IMR-90 (cell line): ENCODE results near the gene STK35. TPM values are rescaled to one million over a fixed set of nuclear protein-coding genes. Genes with fewer than 3 reads are reported as not detected.

ENCODE experiments used
- ATAC-seq: fragments of 200-7000 bp; cut with Tn5 transposase; 2 replicates; pipeline ENCODE4 v1.9.1; 2020; ENCODE audit warnings: low read depth, mild to moderate bottlenecking, moderate library complexity
- BruUV-seq: library from RNA; stranded (reverse); fragments of 400-500 nt; replicated peaks from 2 replicates; lab custom pipeline; 2021; lab: Mats Ljungman, UMichigan
- CTCF ChIA-PET: fragments of 300-600 bp; formaldehyde crosslinking; extraction: SDS; loops from one replicate; lab custom pipeline; 2021; ENCODE audit warnings: antibody characterized with exemption; lab: Yijun Ruan, JAX
- POLR2A ChIA-PET: fragments of 300-600 bp; sonication (Branson Sonifier 250); formaldehyde crosslinking; loops from one replicate; lab custom pipeline; 2022; ENCODE audit warnings: antibody characterized with exemption; ENCODE audit not compliant: unreplicated experiment; lab: Charles Lee
- DNase-seq: peaks from one replicate; pipeline ENCODE4 v3.0.0; 2013
- H2AFZ ChIP-seq: replicated peaks from 2 replicates; pipeline ENCODE3; 2013; ENCODE audit warnings: low read length, mild to moderate bottlenecking; ENCODE audit not compliant: poor library complexity
- H2AK5ac ChIP-seq: 2 replicates; pipeline ENCODE4 v1.6.1; 2013; ENCODE audit warnings: low read depth, low read length, inconsistent platforms
- H2AK9ac ChIP-seq: replicated peaks from 2 replicates; pipeline ENCODE3; 2013; ENCODE audit warnings: mild to moderate bottlenecking, low read depth, low read length, moderate library complexity; ENCODE audit not compliant: poor library complexity
- H2BK120ac ChIP-seq: 2 replicates; pipeline ENCODE4 v1.6.1; 2013; ENCODE audit warnings: low read depth, low read length, inconsistent platforms
- H2BK15ac ChIP-seq: 3 replicates; pipeline ENCODE4 v1.6.1; 2013; ENCODE audit warnings: low read depth, low read length, inconsistent platforms
- H2BK20ac ChIP-seq: 2 replicates; pipeline ENCODE4 v1.6.1; 2013; ENCODE audit warnings: low read depth, mild to moderate bottlenecking, inconsistent platforms, low read length, moderate library complexity
- H2BK5ac ChIP-seq: 2 replicates; pipeline ENCODE4 v1.6.1; 2013; ENCODE audit warnings: mild to moderate bottlenecking, low read depth, low read length, inconsistent platforms; ENCODE audit not compliant: poor library complexity, severe bottlenecking
- H3K14ac ChIP-seq: replicated peaks from 2 replicates; pipeline ENCODE4 v1.6.1; 2013; ENCODE audit warnings: low read depth, low read length, inconsistent platforms
- H3K18ac ChIP-seq: 2 replicates; pipeline ENCODE4 v1.6.1; 2013; ENCODE audit warnings: low read depth, low read length, control low read depth
- H3K23ac ChIP-seq: 2 replicates; pipeline ENCODE4 v1.6.1; 2013; ENCODE audit warnings: low read depth, low read length, inconsistent platforms
- H3K27ac ChIP-seq: 2 replicates; pipeline ENCODE4 v1.5.1; 2013; ENCODE audit warnings: mild to moderate bottlenecking, control low read depth, low read length; ENCODE audit not compliant: insufficient read depth
- H3K27me3 ChIP-seq: 2 replicates; pipeline ENCODE4 v1.6.1; 2013; ENCODE audit warnings: low read length; ENCODE audit not compliant: control insufficient read depth, insufficient read depth
- H3K36me3 ChIP-seq: 2 replicates; pipeline ENCODE4 v1.6.1; 2013; ENCODE audit warnings: low read length, mixed read lengths; ENCODE audit not compliant: control insufficient read depth, insufficient read depth
- H3K4ac ChIP-seq: 2 replicates; pipeline ENCODE4 v1.6.1; 2013; ENCODE audit warnings: low read depth, low read length, inconsistent platforms
- H3K4me1 ChIP-seq: 2 replicates; pipeline ENCODE4 v1.6.1; 2013; ENCODE audit warnings: low read length, mixed read lengths; ENCODE audit not compliant: control insufficient read depth, insufficient read depth
- H3K4me2 ChIP-seq: 2 replicates; pipeline ENCODE4 v1.6.1; 2013; ENCODE audit warnings: low read depth, mild to moderate bottlenecking, control low read depth, low read length, moderate library complexity
- H3K4me3 ChIP-seq: 2 replicates; pipeline ENCODE4 v1.5.1; 2013; ENCODE audit warnings: low read depth, mild to moderate bottlenecking, control low read depth, low read length, moderate library complexity; ENCODE audit not compliant: insufficient read depth
- H3K56ac ChIP-seq: 2 replicates; pipeline ENCODE4 v1.6.1; 2013; ENCODE audit warnings: low read length, inconsistent platforms; ENCODE audit not compliant: insufficient read depth; ENCODE audit errors: extremely low read depth
- H3K79me1 ChIP-seq, 2 experiments: 2 replicates each; pipeline ENCODE4 v1.6.1; 2013; ENCODE audit warnings: low read length in 2 of 2, inconsistent platforms in 1 of 2, low read depth in 1 of 2
- H3K9ac ChIP-seq: 2 replicates; pipeline ENCODE4 v1.6.1; 2013; ENCODE audit warnings: low read depth, low read length, control low read depth
- H3K9me1 ChIP-seq: 2 replicates; pipeline ENCODE4 v1.6.1; 2013; ENCODE audit warnings: low read length, inconsistent platforms; ENCODE audit not compliant: insufficient read depth
- H3K9me3 ChIP-seq: 2 replicates; pipeline ENCODE4 v1.6.1; 2013; ENCODE audit warnings: low read length; ENCODE audit not compliant: control insufficient read depth, insufficient read depth
- H4K20me1 ChIP-seq: 2 replicates; pipeline ENCODE4 v1.6.1; 2013; ENCODE audit warnings: low read length, inconsistent platforms; ENCODE audit not compliant: insufficient read depth
- H4K5ac ChIP-seq: 2 replicates; pipeline ENCODE4 v1.6.1; 2013; ENCODE audit warnings: mild to moderate bottlenecking, low read depth, low read length, control low read depth
- H4K8ac ChIP-seq, 2 experiments: 2 replicates each; pipeline ENCODE4 v1.6.1; 2013; ENCODE audit warnings: low read depth in 2 of 2, low read length in 2 of 2, control low read depth in 1 of 2, inconsistent platforms in 1 of 2
- H4K91ac ChIP-seq: 2 replicates; pipeline ENCODE4 v1.6.1; 2013; ENCODE audit warnings: low read depth, low read length, inconsistent platforms; ENCODE audit not compliant: insufficient read depth
- CEBPB ChIP-seq: IDR thresholded peaks from 2 replicates; pipeline ENCODE4 v1.6.1; 2012; ENCODE audit warnings: low read depth, low read length, improper control_type of control experiment
- CTCF ChIP-seq: conservative IDR thresholded peaks from 2 replicates; pipeline ENCODE4 v1.5.1; 2012; ENCODE audit warnings: mild to moderate bottlenecking, low read depth, low read length, improper control_type of control experiment
- ELK1 ChIP-seq: fragments of 150-350 bp; IDR thresholded peaks from 2 replicates; pipeline ENCODE4 v1.6.1; 2016; ENCODE audit warnings: low read depth, mild to moderate bottlenecking, low read length, moderate library complexity, borderline replicate concordance
- FOS ChIP-seq: fragments of 150-350 bp; IDR thresholded peaks from 2 replicates; pipeline ENCODE4 v1.6.1; 2016; ENCODE audit warnings: low read depth, low read length
- MAFK ChIP-seq: IDR thresholded peaks from 2 replicates; pipeline ENCODE4 v1.6.1; 2012; ENCODE audit warnings: low read depth, low read length, improper control_type of control experiment
- MAZ ChIP-seq: IDR thresholded peaks from 2 replicates; pipeline ENCODE4 v1.6.1; 2012; ENCODE audit warnings: low read depth, mild to moderate bottlenecking, low read length, improper control_type of control experiment, moderate library complexity, borderline replicate concordance
- MXI1 ChIP-seq: IDR thresholded peaks from 2 replicates; pipeline ENCODE4 v1.6.1; 2012; ENCODE audit warnings: low read depth, mild to moderate bottlenecking, low read length, moderate library complexity, borderline replicate concordance
- NFE2L2 ChIP-seq: fragments of 150-350 bp; IDR thresholded peaks from 2 replicates; pipeline ENCODE4 v1.6.1; 2016; ENCODE audit warnings: low read depth, mild to moderate bottlenecking, low read length
- POLR2A ChIP-seq: IDR thresholded peaks from 2 replicates; pipeline ENCODE4 v1.6.1; 2012; ENCODE audit warnings: mild to moderate bottlenecking, low read depth, low read length
- RAD21 ChIP-seq: IDR thresholded peaks from 2 replicates; pipeline ENCODE4 v1.6.1; 2012; ENCODE audit warnings: low read length, improper control_type of control experiment
- RCOR1 ChIP-seq: IDR thresholded peaks from 2 replicates; pipeline ENCODE4 v1.6.1; 2012; ENCODE audit warnings: mild to moderate bottlenecking, low read length, improper control_type of control experiment; ENCODE audit not compliant: insufficient replicate concordance
- USF2 ChIP-seq: fragments of 150-350 bp; IDR thresholded peaks from 2 replicates; pipeline ENCODE4 v1.6.1; 2017; ENCODE audit warnings: mild to moderate bottlenecking, antibody characterized with exemption, low read length, low read depth
- WGBS, 2 experiments: methylation state at CpG; one replicate each; pipeline versions ENCODE4 v1.1.5 to v1.1.7; 2013; ENCODE audit warnings: missing lambda C conversion rate in 2 of 2; ENCODE audit not compliant: insufficient read length in 1 of 2; ENCODE audit errors: extremely low coverage in 2 of 2; 5-methylcytosine and 5-hydroxymethylcytosine counted together
- dilution Hi-C: fragments of 300-500 bp; cut with HindIII; formaldehyde crosslinking; loops from one replicate; pipeline ENCODE4 v1.14.3; 2018; ENCODE audit warnings: low sequenced_read_pairs; ENCODE audit not compliant: unreplicated experiment
- in situ Hi-C: fragments of 300-500 bp; cut with MboI; formaldehyde crosslinking; loops from 3 replicates; pipeline ENCODE4 v1.14.3; 2019; ENCODE audit warnings: low sequenced_read_pairs, inconsistent platforms, mixed read lengths
- intact Hi-C: fragments of 100-400 bp; cut with micrococcal nuclease; formaldehyde crosslinking; loops from 2 replicates; pipeline ENCODE4 v1.10.0; 2022
- polyA plus RNA-seq, 3 experiments: library from polyadenylated mRNA; depleted of rRNA; stranded (reverse); fragments of >200 nt; gene quantifications; 2 replicates each; pipeline ENCODE4 v1.2.3, GENCODE V29; 2012; ENCODE audit warnings: low replicate concordance in 1 of 3
- total RNA-seq: library from RNA; depleted of rRNA; stranded (reverse); fragments of >200 nt; gene quantifications from 2 replicates; pipeline ENCODE4 v1.2.3, GENCODE V29; 2012

Gene STK35
- total and polyA plus RNA-seq, 2 of the 4 experiments (the other 2 are of a cell fraction), result 11.1 to 12.0 TPM

GRCh38 chr20:2137552-2138201 lies 36.0 kb downstream of the STK35 start (continued):
- TF ChIP-seq CTCF, result no peak

- Histone ChIP-seq H3K4me1 (peaks cover 36% of the 10 kb centered on the region), H3K36me3 (no peaks in the 10 kb centered on the region; the same call in 1 of the 2 replicates), H3K79me1 (peaks cover 55 to 93% of the 10 kb centered on the region in 2 experiments), H4K8ac (no peak overlapping the region; a peak in 2 of 4 replicates), H3K4ac (peak overlapping the region; percentile 48; the same call in 1 of the 2 replicates), H4K5ac (peak overlapping the region; percentile 71; the same call in 1 of the 2 replicates), H3K56ac (no peak overlapping the region), H2BK5ac (peak overlapping the region; percentile 87), H3K9me1 (peaks cover 23% of the 10 kb centered on the region), H2BK20ac (peak overlapping the region; percentile 52; the same call in 1 of the 2 replicates), H4K91ac (no peak overlapping the region; the same call in 1 of the 2 replicates), H2AK9ac (no peak overlapping the region), H2BK120ac (peak overlapping the region; percentile 27; the same call in 1 of the 2 replicates), H3K14ac (no peak overlapping the region; the same call in 1 of the 2 replicates), H3K4me2 (no peak overlapping the region), H4K20me1 (peaks cover 36% of the 10 kb centered on the region), H3K18ac (peak overlapping the region; percentile 72; the same call in 1 of the 2 replicates), H2AK5ac (no peak overlapping the region; the same call in 1 of the 2 replicates), H2BK15ac (peak overlapping the region; percentile 67; the same call in 2 of the 3 replicates), H3K4me3 (no peak overlapping the region), H2AFZ (no peak overlapping the region), H3K9ac (no peak overlapping the region), H3K27me3 (no peaks in the 10 kb centered on the region), H3K9me3 (no peaks in the 10 kb centered on the region), H3K27ac (no peak overlapping the region), H3K23ac (no peak overlapping the region)
- POLR2A ChIA-PET, result no interaction called here
- ATAC-seq, result no peak
- DNase-seq, result no peak
- in situ Hi-C loops (no loop called here), dilution Hi-C loops (no loop called here), intact Hi-C loops (loop anchor here (5.0 kb wide), 1 partner anchor 36 kb away; the partner anchor contains the start of gene STK35)
- WGBS, 2 experiments, result no CpG with 5 or more reads among the region's 2 CpGs
- no TSS peak for BruUV-seq
- CTCF ChIA-PET, result no interaction called here
- TF ChIP-seq MAFK (no peak), POLR2A (no peak), NFE2L2 (no peak), RCOR1 (no peak), RAD21 (no peak), CEBPB (no peak), FOS (no peak), MAZ (no peak), MXI1 (no peak), USF2 (no peak), ELK1 (no peak)
These were observed 36.8 kb downstream of the STK35 start for GRCh38 chr20:2138396-2138795.
